ENCODE data around the gene PTPRD.
"Not testable (repeated sequence)": the region's sequence is repeated elsewhere in the genome, so short reads cannot be mapped to it uniquely, and the experiment has no call there.

PTPRD gene

GRCh38 chr9:8924562-8924961 lies 1688.2 kb downstream of the PTPRD start:
- no peak for DNase-seq (ENCODE audit: extremely low read depth, low read depth)
- no peak overlapping the region for H3K4me3 ChIP-seq (replicated peaks; ENCODE audit: low read depth, low read length)
- TF ChIP-seq, protein P1, sequence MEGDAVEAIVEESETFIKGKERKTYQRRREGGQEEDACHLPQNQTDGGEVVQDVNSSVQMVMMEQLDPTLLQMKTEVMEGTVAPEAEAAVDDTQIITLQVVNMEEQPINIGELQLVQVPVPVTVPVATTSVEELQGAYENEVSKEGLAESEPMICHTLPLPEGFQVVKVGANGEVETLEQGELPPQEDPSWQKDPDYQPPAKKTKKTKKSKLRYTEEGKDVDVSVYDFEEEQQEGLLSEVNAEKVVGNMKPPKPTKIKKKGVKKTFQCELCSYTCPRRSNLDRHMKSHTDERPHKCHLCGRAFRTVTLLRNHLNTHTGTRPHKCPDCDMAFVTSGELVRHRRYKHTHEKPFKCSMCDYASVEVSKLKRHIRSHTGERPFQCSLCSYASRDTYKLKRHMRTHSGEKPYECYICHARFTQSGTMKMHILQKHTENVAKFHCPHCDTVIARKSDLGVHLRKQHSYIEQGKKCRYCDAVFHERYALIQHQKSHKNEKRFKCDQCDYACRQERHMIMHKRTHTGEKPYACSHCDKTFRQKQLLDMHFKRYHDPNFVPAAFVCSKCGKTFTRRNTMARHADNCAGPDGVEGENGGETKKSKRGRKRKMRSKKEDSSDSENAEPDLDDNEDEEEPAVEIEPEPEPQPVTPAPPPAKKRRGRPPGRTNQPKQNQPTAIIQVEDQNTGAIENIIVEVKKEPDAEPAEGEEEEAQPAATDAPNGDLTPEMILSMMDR (IDR thresholded peaks at IDR 0.05; ENCODE audit: low read depth, low read length, missing control alignments), result no peak

DNA sequence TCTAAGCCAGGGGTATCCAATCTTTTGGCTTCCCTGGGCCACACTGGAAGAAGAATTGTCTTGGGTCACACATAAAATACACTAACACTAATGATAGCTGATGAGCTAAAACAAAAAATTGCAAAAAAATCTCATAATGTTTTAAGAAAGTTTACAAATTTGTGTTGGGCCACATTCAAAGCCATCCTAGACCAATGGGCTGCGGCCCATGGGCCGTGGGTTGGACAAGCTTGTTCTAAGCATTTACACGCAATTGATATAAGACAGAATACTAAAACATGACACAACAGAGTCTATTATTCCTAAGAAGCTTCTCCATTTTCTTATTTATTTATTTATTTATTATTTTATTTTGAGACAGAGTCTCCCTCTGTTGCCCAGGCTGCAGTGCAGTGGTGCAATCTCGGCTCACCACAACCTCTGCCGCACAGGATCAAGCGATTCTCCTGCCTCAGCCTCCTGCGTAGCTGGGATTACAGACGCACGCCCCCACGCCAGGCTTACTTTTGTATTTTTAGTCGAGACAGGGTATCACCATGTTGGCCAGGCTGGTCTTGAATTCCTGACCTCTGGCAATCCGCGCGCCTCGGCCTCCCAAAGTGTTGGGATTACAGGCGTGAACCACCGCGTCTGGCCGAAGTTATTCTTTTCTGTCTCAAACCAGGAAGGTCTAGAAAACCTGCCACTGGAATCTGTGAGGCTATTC lies 1692.2 kb downstream of the PTPRD start:
- not testable (repeated sequence) for DNase-seq (ENCODE audit: extremely low read depth, low read depth); H3K4me3 ChIP-seq (replicated peaks; ENCODE audit: low read depth, low read length)

DNA sequence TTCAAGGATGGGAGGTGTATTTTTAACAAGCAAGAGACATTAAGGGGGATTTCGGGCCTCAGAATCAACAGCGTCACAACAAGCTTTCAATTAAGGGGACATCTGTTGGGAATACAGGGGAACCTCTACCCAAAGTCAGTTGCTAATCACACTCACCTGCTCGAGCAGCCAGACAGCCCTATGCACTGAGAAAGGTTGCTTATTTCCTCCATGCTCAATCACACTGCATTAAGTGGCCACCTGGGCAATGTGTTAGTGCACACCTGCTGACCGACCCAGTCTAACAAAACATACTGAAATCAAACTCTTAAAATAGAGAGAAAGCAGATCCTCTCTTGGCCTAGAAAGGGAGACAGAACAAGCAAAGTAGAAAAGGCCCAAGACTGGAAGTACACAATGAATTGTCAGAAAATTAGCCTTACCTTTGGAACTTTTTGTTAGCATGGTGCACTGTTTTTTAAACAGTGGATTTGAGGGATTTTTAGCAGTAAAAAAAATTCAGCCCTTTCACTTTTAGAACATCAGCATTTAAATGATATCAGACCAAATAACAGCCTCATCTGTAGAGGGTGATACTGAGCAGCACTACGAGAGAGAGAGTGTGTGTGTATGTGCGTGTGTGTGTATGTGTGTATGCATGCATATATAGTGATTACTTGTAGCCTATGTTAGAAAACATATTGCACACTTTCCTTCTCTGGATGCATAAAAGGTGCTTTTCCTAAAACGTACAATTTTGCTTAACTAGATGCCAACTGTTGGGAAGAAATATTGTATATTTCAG lies 1694.7 kb downstream of the PTPRD start:
- no peak overlapping the region for H3K4me3 ChIP-seq (replicated peaks; ENCODE audit: low read depth, low read length)
- DNase-seq (ENCODE audit: extremely low read depth, low read depth), result no peak
- TF ChIP-seq, protein P1 (IDR thresholded peaks at IDR 0.05; ENCODE audit: low read depth, low read length, missing control alignments), result no peak

DNA sequence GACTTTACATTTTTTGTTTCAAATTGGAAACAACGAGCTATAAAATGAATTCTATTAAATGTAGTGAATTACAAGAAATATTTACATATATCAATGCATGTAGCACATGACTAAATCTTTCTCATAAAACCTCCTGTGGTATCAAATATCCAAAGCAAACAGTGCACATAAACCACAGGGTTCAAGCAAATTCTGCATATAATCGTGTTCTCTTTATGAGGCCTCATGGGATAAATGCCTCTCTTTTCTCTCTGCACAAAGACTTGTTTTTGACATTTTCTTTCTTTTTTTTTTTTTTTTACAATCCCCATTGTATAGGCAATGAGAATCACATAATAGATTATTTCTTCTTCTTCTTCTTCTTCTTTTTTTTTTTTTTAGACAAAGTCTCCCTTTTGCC lies 1696.0 kb downstream of the PTPRD start:
- TF ChIP-seq, protein P1 (IDR thresholded peaks at IDR 0.05; ENCODE audit: low read depth, low read length, missing control alignments), result no peak
- H3K4me3 ChIP-seq (replicated peaks; ENCODE audit: low read depth, low read length), result no peak overlapping the region
- no peak for DNase-seq (ENCODE audit: extremely low read depth, low read depth)

DNA sequence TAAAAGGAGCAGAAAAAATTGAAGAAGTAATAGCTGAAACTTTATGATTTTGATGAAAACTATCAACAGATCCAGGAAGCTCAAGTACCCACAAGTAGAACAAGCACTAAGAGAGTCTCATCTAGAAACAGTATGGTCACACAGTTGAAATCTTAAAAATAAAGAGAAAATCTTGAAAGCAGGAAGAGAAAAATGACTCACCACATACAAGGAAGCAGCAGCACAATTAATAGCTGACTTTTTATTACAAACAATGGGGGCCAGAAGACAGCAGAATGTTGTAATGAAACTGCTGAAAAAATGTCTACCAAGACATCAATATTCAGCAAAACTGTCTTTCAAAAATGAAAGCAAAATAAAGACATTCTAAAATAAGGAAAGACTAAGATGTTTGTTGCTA lies 1704.9 kb downstream of the PTPRD start:
- no peak for DNase-seq (ENCODE audit: extremely low read depth, low read depth)
- H3K4me3 ChIP-seq (replicated peaks; ENCODE audit: low read depth, low read length), result no peak overlapping the region
- TF ChIP-seq, protein P1 (IDR thresholded peaks at IDR 0.05; ENCODE audit: low read depth, low read length, missing control alignments), result no peak

GRCh38 chr9:8905731-8906130 lies 1707.1 kb downstream of the PTPRD start:
- TF ChIP-seq, protein P1 (IDR thresholded peaks at IDR 0.05; ENCODE audit: low read depth, low read length, missing control alignments), result no peak
- DNase-seq (ENCODE audit: extremely low read depth, low read depth), result no peak
- no peak overlapping the region for H3K4me3 ChIP-seq (replicated peaks; ENCODE audit: low read depth, low read length)

DNA sequence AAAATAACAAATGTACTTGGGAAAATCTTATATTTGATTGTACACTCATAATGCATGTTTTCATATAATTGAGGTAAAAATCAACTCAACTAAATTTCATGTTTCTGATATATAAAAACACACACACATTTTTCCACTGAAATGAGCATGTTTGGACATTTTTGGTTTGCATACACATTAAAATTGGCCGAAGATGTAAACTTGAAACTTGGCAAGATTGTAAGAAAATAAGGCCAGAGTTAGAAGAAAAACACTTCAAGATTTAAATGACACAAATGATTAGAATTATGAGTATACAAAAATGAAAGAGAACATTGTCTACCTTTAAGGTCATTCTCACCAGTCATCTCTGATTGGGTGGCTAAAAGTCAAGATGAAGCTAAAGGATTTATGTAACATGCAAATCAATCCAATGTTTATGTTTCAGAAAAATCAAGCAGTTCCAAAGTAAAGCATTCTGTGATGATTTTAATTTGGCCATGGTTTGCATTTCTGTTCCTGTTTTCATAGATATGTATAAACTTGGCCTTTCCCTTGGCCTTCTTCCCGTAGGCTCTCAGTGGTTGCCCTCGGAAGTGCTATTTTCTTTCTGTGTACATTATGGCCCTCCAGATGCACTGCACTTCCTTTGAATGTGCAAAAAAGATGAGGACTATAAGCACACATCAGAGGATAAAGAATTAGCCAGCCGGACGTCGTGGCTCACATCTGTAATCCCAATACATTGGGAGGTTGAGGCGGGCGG lies 1707.9 kb downstream of the PTPRD start:
- TF ChIP-seq, protein P1 (IDR thresholded peaks at IDR 0.05; ENCODE audit: low read depth, low read length, missing control alignments), result no peak
- no peak overlapping the region for H3K4me3 ChIP-seq (replicated peaks; ENCODE audit: low read depth, low read length)
- DNase-seq (ENCODE audit: extremely low read depth, low read depth), result no peak
